Measurements from ENCODE around the gene OR1D5.

The OR1D5 gene

GRCh38 chr17:3025421-3026124, 37.8 kb downstream of the OR1D5 start:
- DNase-seq (ENCODE audit: low read depth), result no peak
- no peak for TF ChIP-seq CTCF (conservative IDR thresholded peaks at IDR 0.05; ENCODE audit: control insufficient read depth, insufficient read depth, low read depth, low read length)
- no peak overlapping the region for H3K4me3 ChIP-seq (ENCODE audit: control insufficient read depth, low read depth, low read length)

DNA sequence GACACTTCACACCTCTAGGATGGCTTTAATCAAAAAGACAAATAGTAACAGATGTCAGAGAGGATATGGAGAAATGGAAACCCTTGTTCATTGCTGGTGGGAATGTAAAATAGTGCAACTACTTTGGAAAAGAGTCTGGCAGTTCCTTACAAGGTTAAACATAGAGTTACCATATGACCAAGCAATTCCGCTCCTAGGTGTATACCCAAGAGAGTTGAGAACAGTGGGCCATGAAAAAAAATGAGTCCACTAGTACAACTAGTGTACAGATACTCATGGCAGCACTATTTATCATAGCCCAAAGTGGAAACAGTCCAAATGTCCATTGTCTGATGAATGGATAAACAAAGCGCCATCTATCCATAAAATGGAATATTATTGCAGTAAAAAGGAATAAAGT, 39.1 kb downstream of the OR1D5 start:
- DNase-seq (ENCODE audit: low read depth), result no peak
- TF ChIP-seq CTCF (conservative IDR thresholded peaks at IDR 0.05; ENCODE audit: control insufficient read depth, insufficient read depth, low read depth, low read length), result no peak
- H3K4me3 ChIP-seq (ENCODE audit: control insufficient read depth, low read depth, low read length), result no peak overlapping the region

DNA sequence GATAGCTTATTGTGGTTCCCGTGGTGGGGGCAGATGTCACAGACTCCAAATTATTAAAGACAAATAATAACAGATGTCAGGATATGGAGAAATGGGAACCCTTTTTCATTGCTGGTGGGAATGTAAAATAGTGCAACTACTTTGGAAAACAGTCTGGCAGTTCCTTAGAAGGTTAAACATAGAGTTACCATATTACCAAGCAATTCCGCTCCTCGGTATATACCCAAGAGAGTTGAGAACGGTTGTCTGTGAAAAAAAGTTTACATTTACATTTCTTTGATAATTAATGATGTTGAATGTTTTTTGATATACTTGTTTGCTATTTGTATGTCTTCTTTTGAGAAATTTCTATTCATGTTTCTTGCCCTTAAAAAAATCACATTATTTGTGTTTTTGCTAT, 41.2 kb downstream of the OR1D5 start:
- TF ChIP-seq CTCF (conservative IDR thresholded peaks at IDR 0.05; ENCODE audit: control insufficient read depth, insufficient read depth, low read depth, low read length), result no peak
- DNase-seq (ENCODE audit: low read depth), result no peak
- no peak overlapping the region for H3K4me3 ChIP-seq (ENCODE audit: control insufficient read depth, low read depth, low read length)

DNA sequence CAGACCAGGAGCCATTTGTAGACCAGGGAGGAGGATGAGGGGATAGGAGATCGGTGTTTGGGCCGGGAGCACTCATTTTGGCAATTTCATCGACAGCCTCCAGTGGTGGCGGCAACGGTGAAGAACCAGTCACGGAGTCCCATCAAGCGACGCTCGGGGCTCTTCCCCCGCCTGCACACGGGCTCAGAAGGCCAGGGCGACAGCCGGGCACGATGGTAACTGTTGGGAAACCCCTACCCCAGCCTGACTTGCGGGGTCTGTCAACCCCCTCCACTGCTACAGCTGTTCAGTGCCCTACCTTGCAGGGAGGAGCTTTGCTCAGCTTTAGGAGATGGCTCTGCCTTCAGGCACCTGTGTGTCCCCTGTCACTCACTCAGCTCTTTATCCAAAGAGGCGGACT, 43.0 kb downstream of the OR1D5 start:
- no peak for DNase-seq (ENCODE audit: low read depth)
- no peak overlapping the region for H3K4me3 ChIP-seq (ENCODE audit: control insufficient read depth, low read depth, low read length)
- no peak for TF ChIP-seq CTCF (conservative IDR thresholded peaks at IDR 0.05; ENCODE audit: control insufficient read depth, insufficient read depth, low read depth, low read length)

GRCh38 chr17:3019761-3020160, 43.6 kb downstream of the OR1D5 start:
- DNase-seq (ENCODE audit: low read depth), result no peak
- no peak overlapping the region for H3K4me3 ChIP-seq (ENCODE audit: control insufficient read depth, low read depth, low read length)
- no peak for TF ChIP-seq CTCF (conservative IDR thresholded peaks at IDR 0.05; ENCODE audit: control insufficient read depth, insufficient read depth, low read depth, low read length)

DNA sequence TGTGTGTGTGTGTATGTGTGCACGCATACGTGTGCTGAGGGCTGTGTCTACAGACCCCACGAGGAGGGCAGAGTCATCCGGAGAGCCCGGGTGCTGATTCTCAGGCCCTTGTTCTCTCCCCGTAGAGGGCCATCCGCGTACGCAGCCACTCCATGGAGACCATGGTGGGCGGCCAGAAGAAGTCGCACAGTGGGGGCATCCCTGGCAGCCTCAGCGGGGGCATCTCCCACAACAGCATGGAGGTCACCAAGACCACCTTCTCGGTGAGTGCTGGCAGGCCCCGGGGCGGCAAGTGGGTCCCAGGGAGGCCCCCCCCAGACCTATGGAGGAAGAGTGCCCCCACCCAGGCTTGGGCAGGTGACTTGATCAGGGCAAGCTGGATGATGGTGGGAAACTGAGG, 45.5 kb downstream of the OR1D5 start:
- DNase-seq (ENCODE audit: low read depth), result no peak
- no peak overlapping the region for H3K4me3 ChIP-seq (ENCODE audit: control insufficient read depth, low read depth, low read length)
- TF ChIP-seq CTCF (conservative IDR thresholded peaks at IDR 0.05; ENCODE audit: control insufficient read depth, insufficient read depth, low read depth, low read length), result no peak

DNA sequence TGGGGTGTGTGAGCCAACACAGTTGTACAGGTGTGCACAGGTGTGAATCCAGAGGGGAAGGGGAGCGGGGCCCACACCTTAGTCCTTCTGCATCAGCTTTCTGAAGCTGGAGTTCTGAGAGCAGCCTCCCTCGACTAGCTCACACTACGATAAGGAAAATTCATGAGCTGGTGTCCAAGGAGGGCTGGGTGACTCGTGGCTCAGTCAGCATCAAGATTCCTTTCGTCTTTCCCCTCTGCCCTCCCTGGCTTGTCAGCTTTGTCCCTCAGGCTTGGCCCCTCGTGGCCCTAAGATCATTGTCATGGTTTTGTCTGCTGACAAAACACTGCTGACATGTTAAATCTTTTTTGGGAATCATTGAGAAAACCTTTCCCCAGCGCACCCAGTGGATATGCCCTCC, 47.5 kb downstream of the OR1D5 start:
- no peak overlapping the region for H3K4me3 ChIP-seq (ENCODE audit: control insufficient read depth, low read depth, low read length)
- no peak for TF ChIP-seq CTCF (conservative IDR thresholded peaks at IDR 0.05; ENCODE audit: control insufficient read depth, insufficient read depth, low read depth, low read length)
- peak; percentile 59 for DNase-seq (ENCODE audit: low read depth)

Measured in fibroblast of mammary gland (primary cell).